Kidney epithelial cell (primary cell): ENCODE data around the gene ERICH2. TPM values are rescaled to one million over a fixed set of nuclear protein-coding genes. Genes with fewer than 3 reads are reported as not detected.
A peak's percentile ranks its signal among the peaks of the same experiment; 100 is the strongest.

ENCODE experiments used
- DNase-seq: peaks from one replicate; pipeline ENCODE4 v3.0.0-alpha.2; 2010; ENCODE audit warnings: low read depth
- H3K27me3 ChIP-seq: 2 replicates; pipeline ENCODE4 v1.6.0; 2011; ENCODE audit warnings: low read length; ENCODE audit not compliant: control insufficient read depth, insufficient read depth
- H3K36me3 ChIP-seq: 2 replicates; pipeline ENCODE4 v1.5.1; 2011; ENCODE audit warnings: low read length; ENCODE audit not compliant: control insufficient read depth, insufficient read depth
- H3K4me3 ChIP-seq: 2 replicates; pipeline ENCODE4 v1.5.1; 2011; ENCODE audit warnings: low read depth, mild to moderate bottlenecking, control low read depth, low read length
- CTCF ChIP-seq: IDR thresholded peaks from 2 replicates; pipeline ENCODE4 v1.5.1; 2011; ENCODE audit warnings: mild to moderate bottlenecking, moderate library complexity, low read length, control low read depth, inconsistent platforms; ENCODE audit not compliant: insufficient read depth, poor library complexity, severe bottlenecking
- total RNA-seq: library from RNA; depleted of rRNA; stranded (reverse); fragments of >200 nt; gene quantifications from 2 replicates; pipeline ENCODE4 v1.2.3, GENCODE V29; 2015

The ERICH2 gene
- total RNA-seq, 1 donor from 2014 or later: 0.50 TPM

- no peak for TF ChIP-seq CTCF
- no peaks in the 10 kb centered on the region for H3K36me3 ChIP-seq
- no peak for DNase-seq
- H3K4me3 ChIP-seq: no peak overlapping the region
- no peaks in the 10 kb centered on the region for H3K27me3 ChIP-seq
Observed at GRCh38 chr2:170736628-170737027, 33.5 kb upstream of the ERICH2 start.

- Histone ChIP-seq H3K4me3 (no peak overlapping the region), H3K27me3 (no peaks in the 10 kb centered on the region), H3K36me3 (no peaks in the 10 kb centered on the region)
- no peak for DNase-seq
- TF ChIP-seq CTCF: no peak
Observed at GRCh38 chr2:170737406-170737805, 32.8 kb upstream of the ERICH2 start.

DNA sequence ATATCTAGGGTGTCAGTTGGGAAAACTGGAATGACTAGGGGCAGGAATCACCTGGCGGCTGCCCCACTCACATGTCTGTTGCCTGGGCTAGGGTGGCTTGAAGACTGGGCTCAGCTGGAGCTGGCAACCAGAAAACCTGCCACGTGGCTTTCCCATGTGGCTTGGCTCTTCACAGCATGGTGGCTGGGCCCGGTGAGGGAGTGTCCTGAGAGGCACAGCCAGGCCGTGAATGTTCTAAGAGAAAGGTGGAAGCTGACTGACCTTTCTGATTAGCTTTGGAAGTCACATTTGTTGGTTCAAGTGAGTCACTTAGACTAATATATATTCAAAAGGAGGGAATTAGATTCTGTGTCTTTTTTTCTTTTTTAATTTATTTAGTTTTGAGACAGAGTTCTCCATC, 32.4 kb upstream of the ERICH2 start:
- Histone ChIP-seq H3K27me3 (no peaks in the 10 kb centered on the region), H3K36me3 (no peaks in the 10 kb centered on the region), H3K4me3 (no peak overlapping the region)
- no peak for DNase-seq
- TF ChIP-seq CTCF: no peak

DNA sequence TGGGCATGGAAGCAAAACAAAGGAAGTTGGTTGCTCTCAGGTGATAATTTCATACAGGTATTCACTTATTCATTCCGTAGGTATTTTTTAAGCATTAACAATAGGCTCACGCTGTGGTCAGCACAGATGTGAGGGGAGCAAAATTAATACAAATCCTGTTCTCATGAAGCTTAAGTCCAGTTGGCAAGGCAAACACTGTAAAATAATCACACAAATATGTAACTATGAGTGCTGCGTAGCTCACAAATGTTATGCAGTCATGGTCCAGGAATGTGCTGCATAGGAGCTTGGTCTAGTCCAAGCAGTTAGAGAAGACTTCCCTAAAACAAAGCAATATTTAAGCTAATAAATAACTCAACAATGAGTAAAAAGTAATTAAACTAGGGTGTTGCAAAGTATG, 31.1 kb upstream of the ERICH2 start:
- Histone ChIP-seq H3K4me3 (no peak overlapping the region), H3K27me3 (no peaks in the 10 kb centered on the region), H3K36me3 (no peaks in the 10 kb centered on the region)
- DNase-seq: peak; percentile 81
- TF ChIP-seq CTCF: no peak

DNA sequence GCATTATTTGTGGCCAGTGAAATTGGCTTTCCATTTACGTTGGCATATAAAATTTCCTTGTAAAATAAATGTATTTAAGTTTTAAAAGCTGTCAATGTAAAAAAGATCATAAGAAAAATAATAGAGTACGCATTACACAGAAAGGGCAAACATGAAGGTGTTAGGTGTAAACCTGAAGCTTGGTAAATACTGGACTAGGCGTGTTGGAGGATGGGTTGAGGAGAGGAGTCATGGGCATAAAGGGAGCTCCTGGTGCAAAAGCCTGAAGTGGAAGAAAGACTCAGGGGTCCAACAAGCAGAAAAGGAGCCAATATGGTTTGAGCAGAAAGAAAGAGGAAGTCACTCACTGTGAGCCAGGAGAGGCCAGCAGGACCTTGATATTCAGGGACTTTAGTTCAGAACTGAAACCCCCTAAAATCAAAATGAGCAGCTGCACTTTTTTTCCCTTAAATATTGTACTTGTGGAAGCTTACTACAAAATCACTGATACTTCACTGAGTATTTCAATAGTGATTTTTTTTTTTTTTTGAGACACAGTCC, 30.6 kb upstream of the ERICH2 start:
- DNase-seq: no peak
- Histone ChIP-seq H3K27me3 (no peaks in the 10 kb centered on the region), H3K36me3 (no peaks in the 10 kb centered on the region), H3K4me3 (no peak overlapping the region)
- TF ChIP-seq CTCF: no peak

- Histone ChIP-seq H3K4me3 (no peak overlapping the region), H3K27me3 (no peaks in the 10 kb centered on the region), H3K36me3 (no peaks in the 10 kb centered on the region)
- no peak for DNase-seq
- no peak for TF ChIP-seq CTCF
Observed at GRCh38 chr2:170740660-170741059, 29.5 kb upstream of the ERICH2 start.
